Kidney epithelial cell (primary cell): ENCODE results near the gene KIT. TPM values are rescaled to one million over a fixed set of nuclear protein-coding genes. Genes with fewer than 3 reads are reported as not detected.

Experiments
- DNase-seq: peaks from one replicate; pipeline ENCODE4 v3.0.0-alpha.2; 2010; ENCODE audit warnings: low read depth
- H3K27me3 ChIP-seq: 2 replicates; pipeline ENCODE4 v1.6.0; 2011; ENCODE audit warnings: low read length; ENCODE audit not compliant: control insufficient read depth, insufficient read depth
- H3K36me3 ChIP-seq: 2 replicates; pipeline ENCODE4 v1.5.1; 2011; ENCODE audit warnings: low read length; ENCODE audit not compliant: control insufficient read depth, insufficient read depth
- H3K4me3 ChIP-seq: 2 replicates; pipeline ENCODE4 v1.5.1; 2011; ENCODE audit warnings: low read depth, mild to moderate bottlenecking, control low read depth, low read length
- total RNA-seq: library from RNA; depleted of rRNA; stranded (reverse); fragments of >200 nt; gene quantifications from 2 replicates; pipeline ENCODE4 v1.2.3, GENCODE V29; 2015
- TF ChIP-seq, protein P1 (sequence below): IDR thresholded peaks from 2 replicates; pipeline ENCODE4 v1.5.1; 2011; ENCODE audit warnings: mild to moderate bottlenecking, moderate library complexity, low read length, control low read depth, inconsistent platforms; ENCODE audit not compliant: insufficient read depth, poor library complexity, severe bottlenecking

KIT gene
- total RNA-seq, 1 donor from 2014 or later, result 1.7 TPM

DNA sequence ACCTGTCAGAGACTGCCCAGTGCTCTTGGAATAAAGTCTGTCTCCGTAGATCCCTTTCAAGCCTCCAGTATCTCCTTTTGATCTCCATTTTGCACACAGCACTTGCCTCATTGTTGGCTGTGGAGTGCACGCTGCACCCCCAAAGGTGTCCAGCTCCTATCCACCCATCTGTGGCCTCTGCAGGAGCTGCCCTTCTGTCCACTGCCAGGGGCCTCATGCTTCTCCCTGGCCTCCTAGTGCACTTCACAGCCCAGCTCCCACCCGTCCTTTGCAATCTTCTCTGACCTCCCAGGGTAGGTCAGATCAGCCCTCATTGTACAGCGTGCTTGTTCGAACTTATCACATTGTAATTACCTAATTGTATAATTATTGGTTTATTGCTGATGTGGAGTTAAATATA, 18.9 kb downstream of the KIT start:
- TF ChIP-seq, protein P1, sequence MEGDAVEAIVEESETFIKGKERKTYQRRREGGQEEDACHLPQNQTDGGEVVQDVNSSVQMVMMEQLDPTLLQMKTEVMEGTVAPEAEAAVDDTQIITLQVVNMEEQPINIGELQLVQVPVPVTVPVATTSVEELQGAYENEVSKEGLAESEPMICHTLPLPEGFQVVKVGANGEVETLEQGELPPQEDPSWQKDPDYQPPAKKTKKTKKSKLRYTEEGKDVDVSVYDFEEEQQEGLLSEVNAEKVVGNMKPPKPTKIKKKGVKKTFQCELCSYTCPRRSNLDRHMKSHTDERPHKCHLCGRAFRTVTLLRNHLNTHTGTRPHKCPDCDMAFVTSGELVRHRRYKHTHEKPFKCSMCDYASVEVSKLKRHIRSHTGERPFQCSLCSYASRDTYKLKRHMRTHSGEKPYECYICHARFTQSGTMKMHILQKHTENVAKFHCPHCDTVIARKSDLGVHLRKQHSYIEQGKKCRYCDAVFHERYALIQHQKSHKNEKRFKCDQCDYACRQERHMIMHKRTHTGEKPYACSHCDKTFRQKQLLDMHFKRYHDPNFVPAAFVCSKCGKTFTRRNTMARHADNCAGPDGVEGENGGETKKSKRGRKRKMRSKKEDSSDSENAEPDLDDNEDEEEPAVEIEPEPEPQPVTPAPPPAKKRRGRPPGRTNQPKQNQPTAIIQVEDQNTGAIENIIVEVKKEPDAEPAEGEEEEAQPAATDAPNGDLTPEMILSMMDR, result no peak
- no peaks in the 10 kb centered on the region for H3K36me3 ChIP-seq
- no peak for DNase-seq
- no peak overlapping the region for H3K4me3 ChIP-seq
- no peaks in the 10 kb centered on the region for H3K27me3 ChIP-seq

DNA sequence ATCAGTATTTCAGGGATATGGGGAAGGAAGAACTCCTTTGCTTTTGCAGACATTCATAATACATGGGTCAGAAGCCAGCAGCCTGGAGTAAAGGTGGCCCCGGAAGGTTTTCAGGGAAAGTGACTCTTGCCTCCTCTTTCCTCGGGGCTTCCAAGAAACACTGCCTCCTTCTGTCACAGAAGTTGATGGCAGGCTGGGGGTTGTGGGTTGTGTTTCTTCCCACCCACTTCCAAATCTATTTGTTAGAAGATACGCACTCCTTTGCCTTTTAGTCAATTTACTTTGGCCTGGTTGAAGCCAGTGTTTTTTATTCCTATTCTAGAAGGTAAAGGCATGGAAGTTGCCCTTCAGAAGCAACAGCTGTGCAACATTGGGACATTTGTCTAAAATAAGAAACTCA, 19.7 kb downstream of the KIT start:
- DNase-seq, result no peak
- no peak overlapping the region for H3K4me3 ChIP-seq
- no peaks in the 10 kb centered on the region for H3K27me3 ChIP-seq
- H3K36me3 ChIP-seq, result no peaks in the 10 kb centered on the region
- TF ChIP-seq, protein P1, result no peak

DNA sequence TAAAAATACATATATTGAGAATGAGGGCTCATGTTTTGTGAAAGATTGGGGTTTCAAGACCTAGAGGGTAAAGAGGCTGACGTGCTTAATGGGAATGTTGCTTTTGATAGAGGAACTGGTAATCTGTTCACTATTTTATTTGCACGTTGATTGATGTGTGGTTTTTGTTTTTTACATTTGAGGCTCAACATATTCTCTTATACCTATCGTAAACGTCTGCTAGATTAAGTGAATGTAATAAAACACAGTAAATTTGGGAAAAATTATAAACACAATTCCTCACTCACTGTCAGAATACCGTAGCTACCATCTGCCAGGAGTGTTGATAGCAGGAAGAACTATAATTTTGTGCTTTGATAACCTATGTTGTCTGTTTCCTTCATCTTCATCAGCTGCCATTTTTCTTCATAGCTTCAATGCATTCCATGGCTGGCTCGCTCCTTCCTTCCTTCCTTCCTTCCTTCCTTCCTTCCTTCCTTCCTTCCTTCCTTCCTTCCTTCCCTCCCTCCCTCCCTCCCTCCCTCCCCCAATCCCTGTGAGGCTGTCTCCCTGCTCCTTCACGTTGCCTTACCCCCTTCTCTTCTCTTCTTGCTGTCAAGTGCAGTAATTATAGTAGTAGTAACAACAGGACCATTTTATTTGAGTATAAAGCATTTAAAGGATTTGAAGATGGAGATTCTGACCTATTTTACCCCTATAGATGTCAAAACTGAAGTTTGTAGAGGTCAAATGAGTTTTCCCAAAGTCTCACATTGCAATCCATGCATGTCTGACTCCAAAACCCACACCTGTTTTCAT, 20.3 kb downstream of the KIT start:
- TF ChIP-seq, protein P1, result no peak
- no peak for DNase-seq
- no peaks in the 10 kb centered on the region for H3K27me3 ChIP-seq

DNA sequence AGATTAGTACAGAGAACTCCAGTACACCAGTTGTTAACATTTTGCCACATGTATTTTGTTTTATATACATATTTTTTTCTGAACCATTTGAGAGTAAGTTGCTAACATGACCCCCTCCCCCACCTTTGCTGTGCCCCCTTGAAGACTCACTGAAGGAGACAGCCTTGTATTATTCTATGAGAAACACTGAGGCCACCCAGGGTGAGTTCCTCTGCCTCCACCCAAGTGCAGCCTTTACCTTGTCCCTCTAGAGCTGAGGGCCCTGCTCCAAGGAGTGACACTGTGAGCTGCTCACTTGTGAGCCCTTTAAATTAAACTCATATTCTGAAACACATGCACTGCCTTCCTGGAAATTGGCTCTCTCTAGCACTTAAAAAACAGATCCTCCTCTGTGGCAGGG, 21.1 kb downstream of the KIT start:
- Histone ChIP-seq H3K36me3 (no peaks in the 10 kb centered on the region), H3K4me3 (no peak overlapping the region), H3K27me3 (no peaks in the 10 kb centered on the region)
- TF ChIP-seq, protein P1, result no peak
- no peak for DNase-seq

More for the DNA sequence above, 20.3 kb downstream of the KIT start:
- Histone ChIP-seq H3K4me3 (no peak overlapping the region), H3K36me3 (no peaks in the 10 kb centered on the region)

DNA sequence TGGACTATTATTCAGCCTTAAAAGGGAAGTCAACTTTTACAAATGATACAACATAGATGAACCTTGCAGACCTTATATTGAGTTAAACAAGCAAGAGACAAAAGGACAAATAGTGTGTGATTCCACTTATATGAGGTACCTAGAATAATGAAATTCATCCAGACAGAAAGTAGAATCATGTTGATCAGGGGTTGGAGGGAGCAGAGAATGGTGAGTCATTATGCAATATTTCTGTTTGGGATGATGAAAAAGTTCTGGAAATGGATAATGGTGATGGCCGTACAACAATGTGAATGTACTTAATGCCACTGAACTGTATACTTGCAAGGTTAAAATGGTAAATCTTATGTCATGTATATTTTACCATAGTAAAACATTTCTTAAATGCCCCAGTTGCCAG, 22.1 kb downstream of the KIT start:
- Histone ChIP-seq H3K36me3 (no peaks in the 10 kb centered on the region), H3K4me3 (no peak overlapping the region), H3K27me3 (no peaks in the 10 kb centered on the region)
- TF ChIP-seq, protein P1, result no peak
- DNase-seq, result no peak
